HG03442 (cell line): ENCODE measurements around the gene VGLL4.

ENCODE experiments used
- ATAC-seq: cut with Tn5 transposase; IDR thresholded peaks from one replicate; pipeline ENCODE4 v1.9.1; 2021; ENCODE audit warnings: mild to moderate bottlenecking, moderate library complexity; ENCODE audit not compliant: unreplicated experiment

VGLL4 gene

DNA sequence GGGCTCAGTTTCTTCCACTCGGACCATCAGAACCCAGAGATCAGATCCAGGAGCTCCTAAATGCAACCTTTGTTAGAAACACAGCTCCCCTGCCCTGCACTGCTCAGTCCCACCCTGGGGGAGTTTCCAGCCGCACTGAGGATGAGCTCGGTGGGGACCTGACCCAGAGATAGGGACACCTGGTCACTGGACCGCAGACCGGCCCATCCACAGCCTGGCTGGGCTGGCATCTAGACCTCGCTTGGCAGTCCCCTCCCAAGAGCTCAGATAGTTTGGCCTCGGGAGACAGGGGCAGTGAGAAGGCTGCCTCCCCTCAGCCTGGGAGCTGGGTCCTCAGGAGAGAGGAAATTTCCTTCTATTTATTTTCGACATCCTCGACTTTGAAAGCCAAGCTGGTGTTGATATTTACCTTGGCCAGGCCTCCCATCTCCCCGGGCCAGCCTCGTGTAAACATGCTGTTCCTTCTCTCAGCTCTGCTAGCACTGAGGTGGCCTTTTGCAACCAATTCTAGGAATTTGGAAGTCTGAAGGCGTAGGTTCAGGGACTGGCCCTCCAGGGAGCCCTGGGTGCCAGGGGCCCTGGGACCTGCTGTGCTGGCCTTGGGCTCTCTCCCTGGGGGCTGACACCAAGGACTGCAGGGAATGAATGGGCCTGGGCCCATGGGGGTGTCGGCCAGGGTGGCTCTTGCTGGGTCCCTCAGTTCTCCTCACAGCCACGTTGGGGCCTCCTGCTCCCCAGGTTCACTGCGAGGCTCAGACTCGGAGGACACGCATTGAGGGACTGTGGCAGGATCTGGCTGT lies 90.1 kb downstream of the VGLL4 start:
- no peak for ATAC-seq

DNA sequence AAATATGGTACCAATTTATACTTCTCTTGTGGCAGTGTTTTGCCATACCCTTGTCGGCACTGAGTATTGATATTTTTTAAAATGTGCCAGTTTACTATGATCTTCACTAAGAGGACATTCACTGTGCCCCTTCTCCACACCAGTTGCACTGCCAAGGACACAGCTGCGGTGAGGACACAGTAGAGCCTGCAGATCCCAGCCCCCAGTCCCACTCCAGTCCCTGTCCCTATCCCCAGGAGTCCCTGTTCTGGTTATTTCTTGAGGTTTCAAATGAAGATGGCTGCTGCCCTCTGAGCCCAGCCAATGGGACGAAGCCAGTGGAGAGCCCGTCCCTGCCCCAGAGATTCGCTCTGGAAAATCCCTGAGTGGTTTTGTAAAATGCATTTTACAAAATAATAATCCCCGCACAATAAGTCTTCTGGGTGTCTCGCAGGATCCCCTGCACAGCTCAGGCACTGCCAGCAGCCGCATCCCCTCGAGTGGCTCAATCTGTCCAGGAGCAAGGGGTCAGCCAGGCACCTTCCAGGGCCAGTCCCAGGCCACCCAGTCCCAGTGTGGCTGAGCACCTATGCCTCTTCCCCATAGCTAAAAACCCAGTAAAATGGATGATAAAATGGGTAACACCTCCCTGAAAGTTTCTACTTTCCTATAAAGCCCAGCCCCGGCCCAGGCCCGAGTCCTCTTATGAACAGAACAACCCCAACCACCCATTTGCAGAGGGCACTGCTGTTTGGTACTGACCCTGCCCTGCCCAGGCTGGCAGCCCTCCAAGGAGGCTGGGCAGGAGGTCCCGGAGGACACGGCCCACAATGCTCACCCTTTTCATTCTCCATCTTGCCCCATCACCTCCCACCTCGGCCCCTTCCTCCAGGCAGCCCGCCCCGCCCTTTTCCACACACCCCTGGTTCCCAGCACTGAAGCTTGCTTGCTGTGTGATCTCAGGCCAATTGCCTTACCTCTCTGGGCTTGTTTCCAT lies 91.1 kb downstream of the VGLL4 start:
- ATAC-seq = no peak

DNA sequence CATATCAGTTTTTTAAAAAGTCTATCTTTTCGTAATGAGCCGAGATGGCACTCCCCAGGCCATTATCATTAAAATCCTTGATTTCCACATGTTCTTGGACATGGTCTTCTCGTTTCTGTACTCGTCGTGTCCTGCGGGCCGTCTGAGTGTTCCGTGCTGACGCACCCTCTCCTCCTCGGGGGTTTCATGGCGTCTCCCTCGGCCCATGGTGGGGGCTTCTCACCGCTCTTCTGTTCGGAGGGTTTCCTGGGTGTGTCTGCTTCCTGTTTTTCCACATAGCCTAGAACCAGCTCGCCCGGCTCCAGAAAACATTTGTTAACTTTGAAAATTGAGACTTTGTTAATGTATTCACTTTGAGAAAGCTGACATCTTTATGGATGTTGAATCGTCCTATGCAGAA lies 92.7 kb downstream of the VGLL4 start:
- no peak for ATAC-seq

DNA sequence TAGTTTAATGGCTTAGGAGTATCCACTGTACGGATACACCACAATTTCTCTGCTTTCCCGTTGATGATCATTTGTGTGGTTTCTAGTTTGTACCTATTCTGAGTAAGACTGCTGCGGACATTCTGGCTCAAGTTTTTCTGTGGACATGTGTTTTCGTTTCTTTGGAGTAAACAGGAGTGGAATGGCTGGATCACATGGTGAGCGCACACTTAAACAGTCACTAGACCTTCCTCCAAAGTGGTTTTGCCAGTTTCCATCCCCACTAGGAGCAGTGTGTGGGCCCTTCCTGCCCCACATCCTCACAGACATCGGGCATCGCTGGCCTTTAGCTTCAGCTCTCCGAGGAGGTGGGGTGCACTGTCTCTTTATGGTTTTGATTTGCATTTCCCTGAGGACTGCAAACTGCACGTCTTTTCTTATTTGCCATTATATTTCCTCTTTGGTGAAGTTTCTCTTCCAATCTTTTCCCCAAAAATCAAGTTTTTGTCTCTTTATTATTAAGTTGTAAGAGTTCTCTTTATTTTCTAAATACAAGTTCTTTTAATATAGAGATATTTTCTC lies 94.1 kb downstream of the VGLL4 start:
- no peak for ATAC-seq

DNA sequence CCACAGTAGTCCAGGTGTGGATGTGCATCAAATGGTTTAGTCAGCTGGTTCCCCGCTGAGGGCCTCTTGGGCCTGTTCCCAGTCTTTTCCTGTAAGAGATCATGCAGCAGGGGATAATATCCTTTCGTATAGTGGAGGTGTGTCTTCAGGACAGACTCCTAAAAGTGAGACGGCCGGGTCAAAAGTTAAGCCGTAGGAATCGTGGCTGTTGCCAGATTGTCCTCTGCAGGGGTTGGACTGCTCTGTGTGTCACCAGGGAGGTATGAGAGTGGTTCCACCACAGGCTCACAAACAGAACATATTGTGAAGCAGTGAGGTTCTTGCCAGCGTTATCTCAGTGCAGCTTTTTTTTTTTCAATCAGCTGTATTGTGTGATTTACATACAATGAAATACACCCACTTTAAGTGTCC lies 95.0 kb downstream of the VGLL4 start:
- ATAC-seq = no peak

DNA sequence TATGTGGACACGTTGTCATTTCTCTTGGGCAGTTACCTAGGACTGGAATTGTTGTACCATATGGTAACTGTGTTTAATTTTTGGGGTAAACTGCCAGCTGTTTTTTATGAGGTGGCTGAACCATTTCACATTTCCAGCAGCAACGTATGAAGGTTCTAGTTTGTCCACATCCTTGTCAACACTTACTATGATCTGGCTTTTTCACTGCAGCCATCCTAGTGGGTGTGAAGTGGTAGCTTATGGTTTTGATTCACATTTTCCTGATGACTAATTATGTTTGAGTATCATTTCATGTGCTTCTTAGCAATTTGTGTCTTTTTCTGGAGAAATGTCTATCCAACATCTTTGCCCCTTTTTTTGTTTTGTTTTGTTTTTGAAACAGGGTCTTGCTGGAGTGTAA lies 96.2 kb downstream of the VGLL4 start:
- no peak for ATAC-seq

DNA sequence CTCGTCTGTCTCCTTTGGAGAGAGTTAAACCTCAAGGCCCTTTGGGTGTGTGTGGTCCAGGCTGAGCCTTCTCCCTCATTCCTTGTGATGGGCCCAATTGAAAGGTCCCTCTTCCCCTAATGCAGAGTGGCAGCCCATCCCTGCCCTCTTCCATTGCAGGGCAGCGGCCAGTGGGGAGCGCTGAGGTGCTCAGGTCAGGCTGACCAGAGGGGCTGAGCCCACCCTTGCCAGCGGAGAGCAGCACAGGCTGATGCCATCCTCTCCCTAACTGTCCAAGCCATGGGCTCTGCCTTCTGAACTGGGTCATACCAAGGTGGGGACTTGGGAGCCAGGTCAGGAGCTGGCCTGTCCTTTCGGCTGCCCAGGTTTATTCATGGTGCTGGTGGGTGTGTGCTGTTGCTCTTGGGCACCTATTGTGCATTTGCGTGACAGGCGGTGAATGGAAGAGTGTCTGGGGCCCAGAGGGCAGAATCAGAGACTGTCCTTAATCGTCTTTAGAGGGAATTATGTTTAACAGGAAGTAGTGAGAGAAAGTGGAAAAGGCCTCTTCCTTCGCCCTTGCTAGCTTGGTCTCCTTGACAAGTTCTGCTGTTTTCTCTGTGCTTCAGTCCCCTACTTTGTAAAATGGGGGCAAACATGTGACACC lies 96.9 kb downstream of the VGLL4 start:
- no peak for ATAC-seq

DNA sequence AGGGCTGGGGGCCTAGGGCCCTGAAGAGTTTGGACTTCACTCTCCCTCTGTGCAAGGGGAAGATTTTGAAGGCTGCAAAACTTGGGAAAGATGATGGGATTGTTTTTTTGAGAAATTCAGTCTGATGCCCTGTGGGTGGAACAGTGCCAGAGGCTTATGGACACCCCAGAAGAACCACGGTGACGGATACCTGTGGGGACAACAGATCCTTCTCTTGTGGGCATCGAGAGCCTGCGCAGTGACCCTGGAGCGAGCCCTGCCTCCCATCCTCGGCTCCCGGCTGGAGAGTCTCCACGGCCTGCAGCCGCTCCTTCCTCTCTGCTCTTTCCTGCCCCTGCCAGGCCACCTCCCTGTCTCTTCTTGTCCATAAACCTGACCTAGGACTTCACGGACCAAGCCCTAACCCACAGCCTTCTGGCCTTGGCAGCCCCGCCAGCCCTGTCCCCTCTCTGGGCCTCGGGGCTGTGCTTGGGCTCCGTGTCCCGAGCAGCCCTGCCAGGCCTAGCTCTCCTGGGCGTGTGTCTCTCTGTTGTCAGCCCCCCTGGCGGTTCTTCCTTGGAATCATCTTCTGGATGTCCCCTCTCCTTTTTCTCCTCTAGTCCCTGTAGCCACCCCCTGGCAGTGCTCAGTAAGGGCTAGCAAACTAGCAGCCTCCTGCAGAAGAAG lies 98.4 kb downstream of the VGLL4 start:
- ATAC-seq = no peak

DNA sequence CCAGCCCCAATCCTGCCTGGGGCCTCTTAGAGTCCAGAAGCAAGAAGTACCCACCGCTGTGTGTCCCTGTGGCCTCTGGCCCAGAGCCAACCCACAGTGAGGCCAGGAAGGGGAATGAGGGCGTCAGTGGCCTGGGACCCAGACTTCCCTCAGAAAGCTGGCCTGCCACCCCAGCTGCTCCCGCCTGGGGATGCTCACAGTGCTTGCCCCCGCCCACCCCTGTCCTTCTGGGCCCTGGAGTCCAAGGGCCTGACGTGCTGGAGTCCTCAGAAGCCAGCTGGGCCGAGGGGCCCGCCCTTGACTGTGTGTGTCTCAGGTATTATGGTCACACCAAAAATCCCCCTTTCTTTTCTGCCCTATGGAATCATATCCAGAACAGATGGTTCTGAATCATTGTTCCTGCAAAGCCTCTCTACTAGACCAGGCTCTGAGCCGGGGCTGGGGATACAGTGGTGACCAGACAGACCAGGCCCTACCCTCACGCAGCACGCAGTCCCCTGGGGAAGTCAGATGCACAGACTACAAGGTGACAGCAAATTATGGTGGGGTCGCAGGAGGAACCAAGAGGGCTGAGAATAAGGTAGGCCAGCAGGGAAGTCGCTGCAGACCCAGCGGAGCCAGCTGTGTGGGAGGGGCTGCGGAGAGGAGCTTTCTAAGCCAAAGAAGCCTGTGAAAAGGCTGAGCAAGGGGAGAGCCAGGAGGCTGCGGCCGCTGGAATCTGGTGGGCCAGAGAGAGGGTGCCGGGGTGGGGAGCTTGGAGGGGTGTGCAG lies 99.1 kb downstream of the VGLL4 start:
- no peak for ATAC-seq

DNA sequence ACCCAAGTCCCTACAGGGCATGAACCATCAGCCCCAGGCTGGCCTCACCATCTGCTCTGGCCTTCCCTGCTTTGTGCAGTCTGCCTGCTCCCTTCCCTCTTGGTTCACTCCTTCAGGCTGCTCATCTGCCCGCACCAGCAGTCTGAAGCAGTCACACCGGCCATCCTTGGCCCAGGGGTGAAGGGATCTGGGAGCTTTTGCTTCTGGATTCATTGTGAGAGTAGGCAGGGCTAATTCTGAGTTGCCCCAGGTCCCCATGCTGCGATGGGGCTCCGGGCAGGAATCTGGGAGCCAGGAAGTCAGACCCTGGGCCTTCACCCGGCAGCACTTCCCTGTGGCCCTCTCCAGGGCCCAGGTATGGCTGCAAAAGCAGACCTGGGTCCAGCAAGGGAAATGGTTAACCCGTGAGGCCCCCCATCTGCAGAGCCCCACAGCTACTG lies 99.7 kb downstream of the VGLL4 start:
- ATAC-seq = no peak

DNA sequence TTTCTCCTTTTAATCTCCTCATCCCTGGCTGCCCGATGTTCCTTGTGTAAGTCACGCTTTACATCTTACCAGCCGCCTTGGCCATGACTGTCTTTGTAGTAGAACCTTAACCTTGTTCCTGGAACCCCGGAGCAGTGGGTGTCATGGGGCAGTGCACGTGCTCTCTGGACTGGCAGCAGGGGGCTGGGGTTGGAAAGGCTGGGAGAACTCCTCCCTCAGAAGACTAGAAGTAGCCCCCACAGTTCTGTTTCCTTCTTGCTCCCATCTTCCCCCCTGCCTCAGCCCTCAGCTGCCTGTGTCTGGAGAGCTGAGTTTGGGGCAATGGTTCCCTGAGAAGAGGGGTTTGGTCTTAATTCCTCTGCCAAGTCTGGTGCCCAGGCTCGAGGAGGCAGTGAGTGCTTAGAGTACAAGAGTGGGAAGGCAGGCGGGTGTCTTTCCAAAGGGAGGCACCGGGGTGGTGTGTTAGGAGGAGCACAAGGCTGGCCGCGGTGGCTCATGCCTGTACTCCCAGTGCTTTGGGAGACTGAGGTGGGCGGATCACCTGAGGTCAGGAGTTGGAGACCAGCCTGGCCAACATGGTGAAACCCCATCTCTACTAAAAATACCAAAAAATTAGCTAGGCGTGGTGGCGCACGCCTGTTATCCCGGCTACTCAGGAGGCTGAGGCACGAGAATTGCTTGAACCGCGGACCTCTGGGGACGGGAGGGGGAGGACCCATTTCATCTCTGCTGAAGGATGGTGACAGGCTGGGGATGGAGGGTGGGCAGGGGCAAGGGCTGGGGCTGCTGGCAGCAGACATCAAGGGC lies 100.4 kb downstream of the VGLL4 start:
- no peak for ATAC-seq

DNA sequence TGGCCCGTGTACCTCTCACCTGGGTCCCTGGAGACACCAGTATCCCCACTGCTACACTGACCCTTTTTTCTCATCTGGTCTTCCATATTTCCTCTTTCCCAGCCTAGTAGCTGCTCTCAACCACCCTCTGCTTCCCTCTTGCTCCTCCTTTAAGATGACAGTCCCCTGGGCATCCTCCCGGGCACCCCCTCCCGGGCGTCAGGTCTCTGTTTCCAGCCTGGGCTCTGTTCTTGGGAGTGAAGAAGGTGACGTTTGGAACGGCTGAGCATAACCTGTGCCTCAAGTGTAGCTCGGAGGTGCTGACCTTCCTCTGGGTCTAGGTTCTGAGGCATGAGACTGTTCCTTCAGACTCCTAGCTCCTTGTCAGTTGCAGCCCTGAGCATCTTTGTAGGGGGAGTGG lies 101.2 kb downstream of the VGLL4 start:
- ATAC-seq = no peak

DNA sequence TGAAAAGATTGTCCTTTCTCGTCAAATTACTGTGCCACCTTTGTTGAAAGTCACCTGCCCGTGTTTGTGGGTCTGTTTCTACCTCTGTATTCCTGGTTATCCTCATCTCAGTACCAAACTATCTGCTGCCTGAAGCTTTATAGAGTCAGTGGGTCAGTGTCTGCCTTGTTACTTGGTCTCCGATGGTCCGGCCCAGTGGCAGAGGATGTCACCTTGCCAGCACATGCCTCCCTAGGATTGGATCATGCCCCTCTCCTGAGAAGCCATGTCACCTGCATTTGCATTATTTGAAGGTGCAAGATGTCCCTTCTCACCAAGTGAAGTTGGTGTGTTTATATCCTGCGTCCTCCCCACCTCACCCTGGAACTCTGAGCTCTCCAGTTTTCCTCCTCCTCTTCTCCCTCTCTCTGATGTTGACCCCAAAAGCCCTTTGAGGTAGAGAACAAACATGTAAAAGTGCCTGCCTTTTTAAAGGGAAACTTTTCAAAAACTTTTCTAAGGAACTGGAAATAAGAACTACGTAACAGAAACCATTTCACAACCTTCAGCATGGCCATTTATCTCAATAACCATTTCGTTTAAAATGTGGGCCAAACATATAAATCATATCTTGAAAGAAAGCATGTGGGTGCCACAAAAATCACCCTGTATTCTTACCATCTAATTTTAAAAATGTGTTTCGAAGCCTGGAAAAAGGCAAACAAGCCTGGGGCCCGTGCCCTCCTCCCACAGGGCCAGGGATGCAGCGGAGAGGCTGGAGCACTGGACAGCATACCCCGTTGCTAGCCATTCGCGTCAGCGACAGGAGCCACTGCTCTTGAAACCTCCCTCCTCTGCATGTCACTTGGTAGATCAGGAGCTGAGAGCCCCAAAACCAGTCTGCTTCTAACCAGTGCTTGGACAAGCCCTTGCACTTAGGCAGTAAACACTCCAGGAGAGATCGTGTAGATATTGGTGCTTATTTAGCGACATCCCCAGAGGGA lies 102.1 kb downstream of the VGLL4 start:
- ATAC-seq = no peak

DNA sequence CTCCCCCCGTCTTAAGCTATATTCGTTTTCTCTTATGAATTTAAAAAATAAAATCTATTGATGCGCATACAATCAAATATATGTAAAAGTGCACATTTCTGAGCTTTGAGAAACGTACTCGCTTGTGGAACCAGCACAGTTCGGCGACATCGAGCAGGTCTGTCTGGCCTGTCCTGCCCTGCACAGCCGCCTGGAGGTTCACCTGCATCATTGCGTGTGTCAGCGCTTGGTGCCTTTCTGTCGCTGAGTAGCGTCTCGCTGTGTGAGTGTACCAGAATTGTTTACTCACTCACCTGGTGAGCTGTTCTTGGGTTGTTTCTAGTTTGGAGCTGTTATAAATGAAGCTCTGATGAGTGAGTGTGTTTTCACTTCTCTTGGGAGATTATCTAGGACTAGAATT lies 104.0 kb downstream of the VGLL4 start:
- no peak for ATAC-seq

DNA sequence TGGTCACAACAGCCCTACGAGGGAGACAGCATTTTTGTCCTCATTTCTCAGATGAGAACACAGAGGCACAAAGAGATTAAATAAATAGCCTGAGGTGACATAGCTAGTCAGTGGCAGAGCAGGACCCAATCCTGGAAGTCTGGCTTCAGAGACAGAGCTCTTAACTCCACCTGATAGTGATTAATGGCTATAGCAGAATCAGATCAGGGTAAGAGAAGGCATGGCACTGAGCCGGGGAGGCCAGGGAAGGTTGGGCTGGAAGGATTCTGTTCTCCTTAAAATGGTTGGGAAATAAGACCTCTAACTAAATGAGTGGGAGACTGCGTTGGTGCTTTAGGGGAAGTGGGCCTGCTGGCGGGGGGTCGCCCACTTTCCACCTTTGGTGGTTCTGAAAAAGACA lies 104.5 kb downstream of the VGLL4 start:
- ATAC-seq = no peak

DNA sequence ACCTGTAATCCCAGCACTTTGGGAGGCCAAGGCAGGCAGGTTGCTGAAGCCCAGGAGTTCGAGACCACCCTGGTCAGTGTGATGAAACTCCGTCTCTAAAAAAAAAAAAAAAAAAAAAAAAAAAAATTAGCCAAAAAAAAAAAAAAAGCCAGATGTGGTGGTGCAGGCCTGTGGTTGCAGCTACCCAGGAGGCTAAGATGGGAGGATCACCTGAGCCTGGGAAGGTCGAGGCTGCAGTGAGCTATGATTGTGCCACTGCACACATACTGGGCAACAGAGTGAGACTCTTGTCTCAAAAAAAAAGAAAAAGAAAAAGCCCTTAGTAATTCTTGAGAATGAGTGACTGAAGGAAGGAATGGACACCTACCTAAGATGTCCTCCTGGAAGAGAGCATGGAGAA lies 105.1 kb downstream of the VGLL4 start:
- no peak for ATAC-seq

DNA sequence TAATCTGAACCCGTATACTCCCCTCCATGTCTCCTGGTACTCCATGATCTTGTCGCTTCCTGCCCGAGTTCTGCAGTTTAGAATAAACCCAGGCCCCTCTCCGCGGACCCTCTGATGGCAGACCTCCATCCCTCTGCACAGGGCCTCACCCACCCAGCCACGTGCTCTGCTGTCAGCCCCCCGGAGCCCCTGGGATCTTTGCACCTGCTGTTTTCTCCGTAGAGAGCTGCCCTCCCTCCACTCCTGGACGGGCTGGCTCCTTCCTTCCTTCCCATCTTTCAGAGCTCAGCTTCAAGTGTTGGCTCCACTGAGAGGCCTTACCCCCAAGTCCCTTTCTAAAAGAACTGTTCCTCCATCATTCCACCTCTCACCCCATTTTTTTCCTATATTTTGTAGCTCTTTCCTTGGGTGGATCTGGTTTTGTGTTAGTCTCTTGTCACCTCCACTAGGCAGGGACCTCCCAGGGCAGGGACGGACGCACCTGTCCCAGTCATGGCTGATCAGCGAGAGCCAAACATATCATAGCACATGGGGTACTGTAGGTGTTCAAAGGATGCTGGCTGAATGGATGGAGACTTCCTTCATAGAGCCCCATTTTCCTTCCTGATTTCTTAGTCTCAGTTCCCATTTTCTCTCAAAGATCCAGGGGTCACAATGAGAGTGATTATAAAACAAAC lies 106.6 kb downstream of the VGLL4 start:
- ATAC-seq = no peak
